Posterior vena cava (tissue), 2 donors: ENCODE measurements around the gene KCNJ5. TPM values are rescaled to one million over a fixed set of nuclear protein-coding genes. Genes with fewer than 3 reads are reported as not detected.

Experiments
- DNase-seq: peaks from one replicate; pipeline ENCODE4 v3.0.0-alpha.2; 2020; ENCODE audit warnings: low spot score
- intact Hi-C, 2 donors: fragments of 100-400 bp; cut with DNase I; formaldehyde crosslinking; loops; one replicate each; pipeline versions ENCODE4 v1.14.1 to v1.14.2; 2022 to 2023
- total RNA-seq, 2 donors: library from RNA; stranded (reverse); fragmentation: NEBNext Ultra II Directional; extraction: Animal tissue kit (Norgen Biotek cat#: 25700); gene quantifications; one replicate each; pipeline ENCODE4 v1.2.1, GENCODE V29; 2021
- donor health status: DM: yes; HTN: yes; CAD: no.
- donor health status: DM: yes; HTN: yes; CAD: no.

The KCNJ5 gene
- total RNA-seq, 2 donors from 2014 or later, result 0.52 to 1.9 TPM

DNA sequence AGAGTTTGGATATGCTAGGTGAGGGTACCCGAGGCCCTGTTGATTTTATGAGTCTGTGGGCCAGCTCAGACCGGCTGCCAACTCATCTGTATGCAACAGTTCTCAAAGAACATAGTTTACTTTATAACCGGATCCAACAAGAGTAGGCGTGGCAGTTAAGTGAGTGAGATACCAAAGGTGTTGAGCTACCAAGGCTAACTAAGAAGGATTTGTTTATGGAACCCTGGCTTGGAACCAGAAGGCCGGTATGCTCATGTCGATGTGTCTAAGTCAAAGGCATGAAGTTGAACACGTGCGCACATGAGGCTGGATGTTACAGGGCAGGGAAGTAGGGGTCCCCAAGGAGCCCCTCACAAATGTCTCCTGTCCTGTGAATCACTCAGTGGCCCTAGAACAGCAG lies 23.9 kb upstream of the KCNJ5 start, which contains the start of gene KCNJ1:
KCNJ1 (minus strand) TSS at position 20 of the 400 bp plus-strand sequence. CDS start 27,053 bp downstream, outside the sequence.
- intact Hi-C loops, result no loop called here

DNA sequence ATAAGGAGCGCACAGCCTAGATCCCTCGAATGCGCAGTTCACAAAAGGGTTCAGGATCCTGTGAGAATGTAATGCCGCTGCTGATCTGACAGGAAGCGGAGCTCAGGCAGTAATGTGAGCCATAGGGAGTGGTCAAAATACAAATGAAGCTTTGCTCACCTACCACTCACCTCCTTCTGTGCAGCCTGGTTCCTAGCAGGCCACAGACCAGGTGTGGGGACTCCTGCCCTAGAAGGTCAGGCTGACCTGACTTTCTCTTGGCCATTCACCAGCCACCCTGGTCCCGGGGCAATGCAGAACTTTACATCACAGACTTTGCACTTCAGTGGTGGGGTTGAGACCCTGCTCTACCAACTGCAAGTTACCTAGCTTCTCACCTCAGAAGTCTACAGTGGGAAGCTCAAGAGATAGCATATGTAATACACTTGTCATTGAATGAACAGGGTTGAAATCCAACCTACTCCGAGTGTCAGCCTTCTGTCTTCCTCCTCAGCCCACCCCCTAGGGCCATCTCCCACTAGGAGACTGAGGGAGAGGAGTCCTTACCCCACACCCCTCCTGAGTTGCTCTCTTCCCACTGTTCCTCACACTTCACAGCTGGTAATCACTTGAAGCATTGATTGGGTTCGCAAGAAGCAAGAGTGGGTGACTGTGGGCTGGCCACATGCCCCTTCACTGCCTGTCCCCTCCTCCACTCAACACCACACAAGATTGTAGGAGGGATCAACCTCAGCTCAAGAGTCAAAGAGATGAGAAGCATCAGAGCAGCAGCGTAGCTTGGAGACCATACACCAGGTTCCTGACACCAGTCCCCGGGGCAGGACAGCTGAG lies 22.1 kb upstream of the KCNJ5 start:
- intact Hi-C loops, result no loop called here
- DNase-seq, result no peak

More for the DNA sequence above, 23.9 kb upstream of the KCNJ5 start, which contains the start of gene KCNJ1:
- no peak for DNase-seq

- DNase-seq, result no peak
- intact Hi-C loops, result no loop called here
Measured at GRCh38 chr11:128871168-128871610, 20.0 kb upstream of the KCNJ5 start.

DNA sequence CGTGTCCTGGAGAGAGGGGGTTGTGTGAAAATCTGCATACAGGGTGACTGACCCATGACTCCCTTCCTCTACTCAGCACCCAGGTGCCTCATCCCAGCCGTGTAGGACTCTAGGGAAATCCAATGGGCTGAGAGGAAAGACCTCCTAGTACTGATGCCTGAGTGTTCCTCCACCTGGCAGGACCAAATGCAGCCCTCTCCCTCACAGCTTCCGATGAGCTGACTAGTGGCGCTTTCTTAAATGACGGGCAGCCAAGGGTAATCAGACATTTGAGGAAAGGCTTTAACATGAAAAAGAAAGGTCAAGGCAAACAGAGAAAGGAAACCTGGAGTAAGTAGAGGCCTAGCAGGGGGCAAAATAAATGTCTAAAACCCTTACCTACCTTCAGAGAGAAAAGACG lies 19.1 kb upstream of the KCNJ5 start:
- intact Hi-C loops, result no loop called here
- DNase-seq, result no peak

- DNase-seq, result no peak
Measured at GRCh38 chr11:128872594-128872993, 18.6 kb upstream of the KCNJ5 start.

GRCh38 chr11:128874427-128874826 lies 16.7 kb upstream of the KCNJ5 start:
- intact Hi-C loops, result no loop called here
- no peak for DNase-seq

More at GRCh38 chr11:128872594-128872993, 18.6 kb upstream of the KCNJ5 start:
- intact Hi-C loops, result no loop called here

- intact Hi-C loops, result no loop called here
- no peak for DNase-seq
Measured at GRCh38 chr11:128876133-128876650, 15.0 kb upstream of the KCNJ5 start.

- no peak for DNase-seq
- intact Hi-C loops, result no loop called here
Measured at GRCh38 chr11:128877726-128878125, 13.4 kb upstream of the KCNJ5 start.

- no peak for DNase-seq
- intact Hi-C loops, result no loop called here
Measured at GRCh38 chr11:128878455-128878854, 12.7 kb upstream of the KCNJ5 start.

DNA sequence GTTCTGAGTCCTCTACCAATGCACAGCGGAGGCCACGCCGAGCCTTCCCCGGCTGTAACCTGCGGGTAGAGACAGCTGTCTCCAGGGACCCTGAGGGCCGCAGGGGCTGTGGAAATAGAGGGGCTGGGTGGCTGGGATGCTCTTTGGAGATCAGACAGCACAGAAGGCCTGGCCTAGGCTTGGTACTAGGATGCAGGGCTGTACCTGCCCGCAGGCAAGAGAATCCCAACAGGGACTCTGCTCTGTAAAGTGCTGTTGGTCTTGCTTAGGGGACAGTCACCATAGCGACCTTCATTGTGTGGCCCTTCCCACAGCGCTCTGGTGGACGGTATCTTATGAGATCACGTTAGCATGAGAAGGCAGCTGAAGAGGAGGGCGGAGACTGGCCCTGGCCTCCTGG lies 11.3 kb upstream of the KCNJ5 start:
- peak; percentile 56 for DNase-seq
- intact Hi-C loops, result no loop called here

DNA sequence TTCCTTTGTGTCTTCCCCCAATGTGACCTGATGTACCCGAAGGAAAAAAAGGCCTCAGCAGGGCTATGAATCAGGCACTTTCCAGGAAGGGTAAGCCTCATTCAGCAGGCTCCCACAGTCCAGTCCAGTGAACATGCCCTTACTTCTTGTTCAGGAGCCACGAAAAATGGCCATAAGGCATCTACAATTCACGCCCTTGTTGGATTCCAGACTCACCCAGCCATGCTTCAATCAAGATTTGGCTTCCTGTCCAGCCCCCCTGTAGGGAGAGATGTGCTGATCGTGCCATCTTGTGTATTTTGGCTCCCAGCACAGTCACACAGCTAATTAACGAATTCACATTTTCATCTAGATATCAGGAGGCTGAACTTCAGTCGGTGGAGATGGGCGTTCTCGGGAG lies 9.9 kb upstream of the KCNJ5 start:
- DNase-seq, result no peak

DNA sequence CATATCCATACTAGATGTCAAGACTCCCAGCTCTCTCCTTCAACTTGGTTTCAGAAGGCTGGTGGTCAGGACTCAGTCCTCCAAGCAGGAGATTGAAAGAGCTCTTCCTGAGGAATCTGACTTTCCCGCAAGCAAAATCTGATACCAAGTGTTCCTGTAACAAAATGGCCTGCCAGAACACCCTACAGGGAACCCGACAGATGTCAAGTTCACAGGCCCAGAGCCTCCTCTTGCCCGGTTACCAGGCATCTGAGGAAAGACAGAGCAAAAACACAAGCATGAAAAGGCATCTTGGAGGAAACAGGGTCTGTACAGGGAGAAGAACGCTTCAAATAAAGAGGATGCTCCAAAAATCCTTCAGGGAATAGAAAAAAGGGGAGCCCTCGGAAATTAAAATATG lies 8.7 kb upstream of the KCNJ5 start:
- no peak for DNase-seq
- intact Hi-C loops, result loop anchor here in 1 of 2 donors (2.0 kb wide), 1 partner anchor 74 kb away; no protein-coding TSS in a partner anchor

More for the DNA sequence above, 9.9 kb upstream of the KCNJ5 start:
- intact Hi-C loops, result no loop called here

DNA sequence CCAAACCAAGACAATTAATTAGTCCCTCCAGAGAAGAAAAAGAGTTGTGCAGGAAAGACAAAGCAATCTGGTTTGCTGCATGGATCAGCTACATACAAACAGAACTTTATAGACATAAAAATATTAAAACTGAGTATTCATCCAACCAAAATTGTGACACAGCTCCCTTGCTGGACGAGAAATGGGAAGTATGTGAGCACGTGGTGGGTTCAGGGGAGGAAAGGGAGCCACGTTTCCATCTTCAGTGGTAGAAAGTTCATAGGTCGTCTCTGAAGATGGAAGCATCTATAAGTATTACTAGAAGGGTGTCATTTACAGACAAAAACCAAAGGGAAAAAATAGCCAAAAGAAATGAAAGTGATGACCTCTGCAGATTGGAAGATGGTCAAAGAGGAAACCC lies 7.1 kb upstream of the KCNJ5 start:
- DNase-seq, result no peak
- intact Hi-C loops, result loop anchor here in 1 of 2 donors (1.0 kb wide), 1 partner anchor 73 kb away; no protein-coding TSS in a partner anchor

DNA sequence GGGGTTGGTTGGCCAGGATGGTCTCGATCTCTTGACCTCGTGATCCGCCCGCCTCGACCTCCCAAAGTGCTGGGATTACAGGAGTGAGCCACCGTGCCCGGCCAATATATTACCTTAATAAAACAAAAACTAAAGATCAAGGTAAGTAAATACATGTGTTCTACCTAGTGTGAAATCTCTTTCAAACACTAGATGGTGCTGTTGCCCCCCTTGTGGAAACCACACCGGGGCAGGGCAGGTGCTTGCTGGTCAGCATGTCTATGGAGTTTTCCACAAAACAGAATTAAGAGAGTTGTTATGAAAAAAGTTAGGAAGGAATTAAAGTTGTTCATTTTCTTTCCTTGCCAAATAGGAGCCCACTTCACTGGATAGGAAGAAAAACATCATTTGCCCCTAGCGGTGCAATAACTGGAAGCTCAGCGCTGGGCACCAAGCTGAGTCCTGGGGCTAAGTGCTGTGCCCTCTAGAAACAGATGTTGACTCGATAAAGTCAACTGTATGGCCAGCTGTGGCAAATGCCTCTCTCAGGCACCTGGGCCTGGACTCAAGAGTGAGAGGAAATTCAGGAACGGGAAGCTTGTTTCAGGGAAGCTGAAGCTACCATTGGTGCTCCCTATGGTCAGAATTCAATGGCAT lies 6.3 kb upstream of the KCNJ5 start:
- DNase-seq, result no peak
- intact Hi-C loops, result loop anchor here in 1 of 2 donors (1.0 kb wide), 1 partner anchor 72 kb away; no protein-coding TSS in a partner anchor

DNA sequence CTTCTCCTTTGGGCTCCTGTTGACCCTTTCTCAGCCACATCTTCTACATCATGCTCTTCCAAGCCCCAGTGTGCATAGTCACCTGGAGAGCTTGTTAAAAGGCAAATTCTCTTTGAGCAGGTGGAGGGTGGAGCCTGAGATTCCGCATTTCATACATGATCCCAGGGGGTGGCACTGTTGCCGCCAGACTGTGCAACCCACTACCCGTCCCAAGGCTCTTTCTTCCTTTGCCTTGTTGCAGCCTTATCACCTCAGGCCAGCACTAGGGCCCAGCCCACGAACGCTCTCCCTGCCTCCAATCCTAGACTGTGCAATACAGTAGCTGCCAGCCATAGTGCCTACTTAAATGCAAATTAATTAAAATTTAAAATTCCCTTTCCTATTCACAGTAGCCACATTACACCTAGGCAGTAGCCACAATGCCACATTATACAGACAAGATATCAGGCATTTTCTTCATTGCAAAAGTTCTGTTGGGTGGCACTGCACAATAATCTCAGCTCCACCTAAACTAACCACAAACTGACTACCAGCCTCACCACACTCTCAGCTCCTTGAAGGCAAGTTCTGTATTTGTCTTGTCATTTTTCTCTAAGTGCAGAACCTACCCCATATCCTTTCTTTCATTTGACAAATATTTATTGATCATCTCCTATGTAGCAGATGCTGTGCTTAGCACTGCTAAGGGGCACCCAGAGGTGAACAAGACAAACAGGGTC lies 4.6 kb upstream of the KCNJ5 start:
- no peak for DNase-seq
- intact Hi-C loops, result no loop called here

DNA sequence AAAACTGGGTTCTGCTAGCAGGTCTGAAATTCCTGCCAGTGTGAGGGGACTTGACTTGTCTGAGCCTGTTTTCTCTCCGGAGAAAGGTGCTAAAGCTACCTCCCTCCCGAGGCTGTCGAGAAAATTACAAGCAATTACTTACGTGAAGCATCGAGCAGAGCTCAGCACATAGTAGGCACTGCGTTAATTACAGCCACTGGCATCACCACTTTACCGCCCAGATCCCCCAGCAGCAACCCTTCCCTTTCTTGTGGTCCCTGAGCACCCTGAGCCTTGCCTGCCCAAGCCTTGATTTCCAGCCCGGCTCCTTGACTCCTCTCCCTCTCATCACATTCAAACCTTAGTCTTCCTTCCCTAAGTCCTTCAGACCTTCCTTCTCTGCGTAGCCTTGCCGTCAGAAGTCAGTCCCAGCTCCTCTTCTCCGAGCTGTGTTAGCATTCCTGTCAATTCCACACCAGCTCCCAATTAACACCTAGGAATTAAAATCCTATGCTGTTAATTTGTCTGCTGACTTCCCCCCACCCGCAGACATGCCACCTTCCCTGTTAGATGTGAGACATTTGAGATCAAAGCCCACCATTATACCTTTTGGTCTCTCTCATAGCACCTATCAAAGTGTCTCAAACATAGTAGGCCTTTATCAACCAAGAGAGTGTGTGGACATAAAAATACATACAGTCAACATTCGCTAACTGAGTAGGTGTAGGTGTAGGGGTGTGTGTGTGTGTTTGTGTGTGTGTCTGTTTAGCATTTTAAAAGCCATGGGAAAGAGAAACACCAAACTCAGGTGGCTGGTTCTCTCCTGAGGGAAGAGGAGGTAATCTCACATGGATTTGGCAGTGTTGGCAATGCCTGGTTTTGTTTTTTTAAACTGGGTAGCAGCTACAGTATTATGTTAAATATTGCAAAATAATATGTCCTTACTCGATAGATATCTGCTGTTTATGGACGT lies 2.8 kb upstream of the KCNJ5 start:
- DNase-seq, result no peak

GRCh38 chr11:128889657-128890213 lies 1.4 kb upstream of the KCNJ5 start:
- no peak for DNase-seq
- intact Hi-C loops, result no loop called here

More for the DNA sequence above, 2.8 kb upstream of the KCNJ5 start:
- intact Hi-C loops, result no loop called here

- intact Hi-C loops, result no loop called here
- no peak for DNase-seq
Measured at GRCh38 chr11:128890216-128890542, 977 bp upstream of the KCNJ5 start.
